HEK293 (cell line): Measurements from ENCODE around the gene APBB2.

Experiments
- CTCF ChIA-PET: fragments of 350-600 bp; formaldehyde crosslinking; extraction: SDS; loops from one replicate; lab custom pipeline; 2021; ENCODE audit warnings: antibody characterized with exemption; lab: Yijun Ruan, JAX
- POLR2A ChIA-PET: fragments of 300-600 bp; formaldehyde crosslinking; extraction: SDS; loops from one replicate; lab custom pipeline; 2020; ENCODE audit warnings: antibody characterized with exemption, inconsistent platforms; lab: Yijun Ruan, JAX
- H3K27ac ChIP-seq: fragments of 200-500 bp; sonication (Bioruptor generic); 2 replicates; pipeline ENCODE4 v1.5.1; 2014; ENCODE audit warnings: low read depth, low read length, control low read depth, inconsistent platforms; ENCODE audit errors: extremely low read depth
- H3K36me3 ChIP-seq, 2 experiments: fragments of 200-500 bp in 1 of 2; sonication (Bioruptor generic) in 1 of 2; 1 replicate in 1 of 2; 2 replicates in 1 of 2; pipeline ENCODE4 v1.5.1; 2014 to 2017; ENCODE audit warnings: inconsistent platforms in 2 of 2, low read length in 2 of 2; ENCODE audit not compliant: control insufficient read depth in 2 of 2, insufficient read depth in 1 of 2
- H3K4me1 ChIP-seq: fragments of 200-500 bp; sonication (Bioruptor generic); 2 replicates; pipeline ENCODE4 v1.5.1; 2014; ENCODE audit warnings: mild to moderate bottlenecking, low read length, inconsistent platforms; ENCODE audit not compliant: control insufficient read depth, insufficient read depth
- H3K4me3 ChIP-seq: 2 replicates; pipeline ENCODE4 v1.5.1; 2011; ENCODE audit warnings: low read depth, mild to moderate bottlenecking, control low read depth, low read length, moderate library complexity
- H3K9me3 ChIP-seq: fragments of 200-500 bp; sonication (Bioruptor generic); 2 replicates; pipeline ENCODE4 v1.5.1; 2014; ENCODE audit warnings: low read depth, low read length, inconsistent platforms; ENCODE audit not compliant: control insufficient read depth, insufficient read depth
- GFI1B ChIP-seq: fragments of 450-650 bp; formaldehyde crosslinking; IDR thresholded peaks from 2 replicates; pipeline ENCODE4 v1.5.1; 2016; ENCODE audit warnings: missing biosample characterization, missing genetic modification characterization
- GLI4 ChIP-seq: fragments of 450-650 bp; formaldehyde crosslinking; IDR thresholded peaks from 2 replicates; pipeline ENCODE4 v1.5.1; 2016; ENCODE audit warnings: missing biosample characterization, missing genetic modification characterization
- HIC1 ChIP-seq: fragments of 450-650 bp; formaldehyde crosslinking; IDR thresholded peaks from 2 replicates; pipeline ENCODE4 v1.5.1; 2016; ENCODE audit warnings: missing biosample characterization, missing genetic modification characterization
- TCF7L2 ChIP-seq: IDR thresholded peaks from 2 replicates; pipeline ENCODE4 v1.6.1; 2011; ENCODE audit warnings: low read depth, mild to moderate bottlenecking, inconsistent platforms, low read length, moderate library complexity, borderline replicate concordance
- YY1 ChIP-seq: fragments of 450-650 bp; formaldehyde crosslinking; IDR thresholded peaks from 2 replicates; pipeline ENCODE4 v1.5.1; 2018; ENCODE audit warnings: missing biosample characterization, missing genetic modification characterization
- ZFP41 ChIP-seq: fragments of 450-650 bp; formaldehyde crosslinking; IDR thresholded peaks from 2 replicates; pipeline ENCODE4 v1.5.1; 2016; ENCODE audit warnings: missing biosample characterization, missing genetic modification characterization, borderline replicate concordance
- ZNF121 ChIP-seq: fragments of 450-650 bp; formaldehyde crosslinking; IDR thresholded peaks from 2 replicates; pipeline ENCODE4 v1.5.1; 2016; ENCODE audit warnings: missing biosample characterization, missing genetic modification characterization
- ZNF132 ChIP-seq: fragments of 450-650 bp; formaldehyde crosslinking; IDR thresholded peaks from 2 replicates; pipeline ENCODE4 v1.5.1; 2017; ENCODE audit warnings: missing biosample characterization, missing genetic modification characterization, borderline replicate concordance
- ZNF140 ChIP-seq: fragments of 450-650 bp; formaldehyde crosslinking; IDR thresholded peaks from 2 replicates; pipeline ENCODE4 v1.5.1; 2016; ENCODE audit warnings: missing biosample characterization, missing genetic modification characterization
- ZNF202 ChIP-seq: fragments of 450-650 bp; formaldehyde crosslinking; IDR thresholded peaks from 2 replicates; pipeline ENCODE4 v1.5.1; 2016; ENCODE audit warnings: missing biosample characterization, missing genetic modification characterization, borderline replicate concordance
- ZNF214 ChIP-seq: fragments of 450-650 bp; formaldehyde crosslinking; IDR thresholded peaks from 2 replicates; pipeline ENCODE4 v1.5.1; 2017; ENCODE audit warnings: missing biosample characterization, mild to moderate bottlenecking, missing genetic modification characterization, borderline replicate concordance
- ZNF223 ChIP-seq: fragments of 450-650 bp; formaldehyde crosslinking; IDR thresholded peaks from 2 replicates; pipeline ENCODE4 v1.5.1; 2016; ENCODE audit warnings: missing biosample characterization, missing genetic modification characterization
- ZNF23 ChIP-seq: fragments of 450-650 bp; formaldehyde crosslinking; IDR thresholded peaks from 2 replicates; pipeline ENCODE4 v1.5.1; 2016; ENCODE audit warnings: missing biosample characterization, missing genetic modification characterization, borderline replicate concordance
- ZNF280D ChIP-seq: fragments of 450-650 bp; formaldehyde crosslinking; IDR thresholded peaks from 2 replicates; pipeline ENCODE4 v1.5.1; 2016; ENCODE audit warnings: missing biosample characterization, missing genetic modification characterization
- ZNF292 ChIP-seq: fragments of 450-650 bp; formaldehyde crosslinking; IDR thresholded peaks from 2 replicates; pipeline ENCODE4 v1.5.1; 2016; ENCODE audit warnings: low read depth, missing biosample characterization, missing genetic modification characterization, borderline replicate concordance
- ZNF324 ChIP-seq: fragments of 450-650 bp; formaldehyde crosslinking; IDR thresholded peaks from 2 replicates; pipeline ENCODE4 v1.5.1; 2016; ENCODE audit warnings: missing biosample characterization, missing genetic modification characterization
- ZNF362 ChIP-seq: fragments of 450-650 bp; formaldehyde crosslinking; IDR thresholded peaks from 2 replicates; pipeline ENCODE4 v1.5.1; 2016; ENCODE audit warnings: missing biosample characterization, missing genetic modification characterization
- ZNF404 ChIP-seq: fragments of 450-650 bp; formaldehyde crosslinking; IDR thresholded peaks from 2 replicates; pipeline ENCODE4 v1.5.1; 2017; ENCODE audit warnings: missing biosample characterization, missing genetic modification characterization
- ZNF416 ChIP-seq: fragments of 450-650 bp; formaldehyde crosslinking; IDR thresholded peaks from 2 replicates; pipeline ENCODE4 v1.5.1; 2016; ENCODE audit warnings: missing biosample characterization, missing genetic modification characterization
- ZNF433 ChIP-seq: fragments of 450-650 bp; formaldehyde crosslinking; IDR thresholded peaks from 2 replicates; pipeline ENCODE4 v1.5.1; 2016; ENCODE audit warnings: missing biosample characterization, missing genetic modification characterization, low read depth
- ZNF48 ChIP-seq: fragments of 450-650 bp; formaldehyde crosslinking; IDR thresholded peaks from 2 replicates; pipeline ENCODE4 v1.5.1; 2016; ENCODE audit warnings: missing biosample characterization, missing genetic modification characterization
- ZNF514 ChIP-seq: fragments of 450-650 bp; formaldehyde crosslinking; IDR thresholded peaks from 2 replicates; pipeline ENCODE4 v1.5.1; 2016; ENCODE audit warnings: missing biosample characterization, missing genetic modification characterization
- ZNF610 ChIP-seq: fragments of 450-650 bp; formaldehyde crosslinking; IDR thresholded peaks from 2 replicates; pipeline ENCODE4 v1.5.1; 2016; ENCODE audit warnings: missing biosample characterization, missing genetic modification characterization, borderline replicate concordance
- ZNF677 ChIP-seq: fragments of 450-650 bp; IDR thresholded peaks from 2 replicates; pipeline ENCODE4 v1.5.0; 2018; ENCODE audit warnings: missing biosample characterization, mild to moderate bottlenecking, missing genetic modification characterization, moderate library complexity
- ZNF768 ChIP-seq: fragments of 450-650 bp; formaldehyde crosslinking; IDR thresholded peaks from 2 replicates; pipeline ENCODE4 v1.5.1; 2018; ENCODE audit warnings: missing biosample characterization, mild to moderate bottlenecking, missing genetic modification characterization
- ZXDB ChIP-seq: fragments of 450-650 bp; formaldehyde crosslinking; IDR thresholded peaks from 2 replicates; pipeline ENCODE4 v1.5.1; 2016; ENCODE audit warnings: missing biosample characterization, missing genetic modification characterization

APBB2 gene

GRCh38 chr4:41076481-41076880 is 137.9 kb downstream of the APBB2 start:
- POLR2A ChIA-PET: no interaction called here
- no peaks in the 10 kb centered on the region for H3K4me1 ChIP-seq
- no peak for TF ChIP-seq ZNF768
- TF ChIP-seq, all 188 proteins: peak for 0
- Histone ChIP-seq H3K9me3 (no peaks in the 10 kb centered on the region), H3K36me3 (no peaks in the 10 kb centered on the region), H3K4me3 (no peak overlapping the region), H3K27ac (no peak overlapping the region)
- CTCF ChIA-PET: interaction anchor here (0.6 to 0.9 kb wide), 3 partner anchors 148 to 1789 kb away, joined by 4 to 5 read pairs (median 4); no protein-coding TSS in a partner anchor

DNA sequence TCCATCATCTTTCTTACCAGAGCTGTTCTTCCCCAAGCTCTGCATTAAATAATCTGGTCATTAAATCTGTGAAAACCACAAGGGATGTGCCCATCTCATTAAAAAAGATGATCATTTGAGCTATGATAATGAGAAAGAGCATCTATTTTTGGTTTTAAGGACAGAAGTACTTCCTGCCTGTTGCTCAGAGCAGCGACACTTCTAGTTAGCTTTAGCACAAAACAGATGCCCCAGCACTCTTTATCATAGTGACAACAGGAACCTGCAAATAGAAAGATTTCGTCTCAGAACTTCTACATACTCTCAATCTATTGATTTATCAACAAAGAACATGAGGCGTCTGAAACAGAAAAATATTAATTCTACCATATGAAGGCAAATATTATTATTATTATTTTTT is 140.1 kb downstream of the APBB2 start:
- Histone ChIP-seq H3K4me3 (no peak overlapping the region), H3K9me3 (no peaks in the 10 kb centered on the region), H3K4me1 (peaks cover 6% of the 10 kb centered on the region), H3K36me3 (no peaks in the 10 kb centered on the region), H3K27ac (no peak overlapping the region)
- ChIA-PET CTCF (interaction anchor here (1.0 kb wide), 1 partner anchor 150 kb away, joined by 3 read pairs; no protein-coding TSS in a partner anchor), POLR2A (no interaction called here)
- TF ChIP-seq ZFP41 (tag by site-specific recombination) (no peak), ZNF610 (tag by site-specific recombination) (no peak), ZNF214 (tag by site-specific recombination) (no peak), TCF7L2 (no peak), ZNF677 (no peak), ZNF202 (no peak), ZNF223 (tag by site-specific recombination) (no peak), YY1 (no peak), ZNF416 (tag by site-specific recombination) (no peak), ZNF362 (no peak), ZXDB (no peak), ZNF514 (tag by site-specific recombination) (no peak), ZNF433 (tag by site-specific recombination) (no peak)
- TF ChIP-seq, all 188 proteins: peak for 0

DNA sequence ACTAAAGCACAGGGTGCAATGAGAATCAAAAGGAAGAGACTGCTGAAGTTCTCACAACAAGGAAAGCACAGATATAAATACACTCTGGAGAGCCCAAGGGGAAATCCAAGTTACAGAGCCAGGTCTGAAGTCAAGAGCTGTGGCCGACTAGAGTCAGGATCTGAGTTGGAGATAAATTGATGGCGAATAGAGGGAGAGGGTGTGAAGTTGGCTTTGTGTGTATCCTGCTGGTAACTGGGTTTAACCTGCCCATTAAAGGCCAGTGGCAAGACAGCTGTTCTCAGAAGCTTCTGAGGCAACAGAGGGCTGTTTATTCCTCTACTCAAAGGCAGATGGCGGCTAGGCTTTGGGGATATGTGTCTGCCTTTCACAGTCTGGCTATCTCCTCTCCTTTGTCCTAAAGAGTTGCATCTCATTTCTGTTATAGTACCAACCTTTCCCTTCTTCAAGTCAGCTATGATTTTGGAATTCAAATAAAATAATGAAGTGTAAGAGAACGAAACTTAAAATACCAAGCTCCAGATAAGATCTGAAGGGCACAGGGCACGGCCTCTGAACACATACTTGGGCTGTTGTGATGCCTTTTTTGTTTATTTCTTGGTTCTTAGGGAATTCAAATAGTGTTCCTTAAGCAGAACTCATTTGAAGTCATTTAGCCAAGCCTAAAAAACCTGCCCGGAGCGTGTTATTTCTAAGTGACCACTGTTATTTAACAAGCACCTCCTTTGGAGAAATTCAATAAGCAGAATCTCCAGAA is 142.1 kb downstream of the APBB2 start:
- POLR2A ChIA-PET: no interaction called here
- H3K27ac ChIP-seq: no peak overlapping the region
- CTCF ChIA-PET: interaction anchor here (0.7 to 1.0 kb wide), 2 partner anchors 8 to 33 kb away, joined by 3 read pairs; no protein-coding TSS in a partner anchor
- no peak for TF ChIP-seq ZNF121 (tag by site-specific recombination)
- TF ChIP-seq GFI1B (tag by site-specific recombination): no peak
- TF ChIP-seq ZNF416 (tag by site-specific recombination): no peak
- no peak for TF ChIP-seq ZNF292 (tag by site-specific recombination)
- no peak for TF ChIP-seq ZNF132 (tag by site-specific recombination)
- no peak for TF ChIP-seq ZNF280D (tag by site-specific recombination)
- no peak for TF ChIP-seq ZNF48 (tag by site-specific recombination)
- no peak for TF ChIP-seq ZNF324 (tag by site-specific recombination)
- TF ChIP-seq ZNF140: no peak
- TF ChIP-seq ZNF23 (tag by site-specific recombination): no peak
- TF ChIP-seq ZNF404: no peak
- TF ChIP-seq GLI4 (tag by site-specific recombination): no peak
- no peak for TF ChIP-seq HIC1

More for the DNA sequence above, 142.1 kb downstream of the APBB2 start:
- peaks cover 6% of the 10 kb centered on the region for H3K4me1 ChIP-seq
- no peaks in the 10 kb centered on the region for H3K9me3 ChIP-seq
- H3K4me3 ChIP-seq: no peak overlapping the region
- no peaks in the 10 kb centered on the region for H3K36me3 ChIP-seq
